Smooth muscle cell (in vitro differentiated cells): Measurements from ENCODE around the gene OR51V1. TPM values are rescaled to one million over a fixed set of nuclear protein-coding genes. Genes with fewer than 3 reads are reported as not detected.

ENCODE experiments used
- DNase-seq: peaks from one replicate; lab custom pipeline; 2025; ENCODE audit not compliant: unreplicated experiment; lab: John Stamatoyannopoulos, UW
- H2AFZ ChIP-seq: fragments of 200-600 bp; sonication (generic); 2 replicates; pipeline ENCODE4 v1.6.0; 2016; ENCODE audit warnings: antibody characterized with exemption, low read depth, mild to moderate bottlenecking
- H3F3A ChIP-seq: fragments of 200-600 bp; sonication (generic); 2 replicates; pipeline ENCODE4 v1.6.0; 2017; ENCODE audit warnings: antibody characterized with exemption, low read depth
- H3K27ac ChIP-seq: fragments of 200-600 bp; sonication (generic); 2 replicates; pipeline ENCODE4 v1.5.1; 2016; ENCODE audit warnings: low read depth, mild to moderate bottlenecking
- H3K27me3 ChIP-seq: fragments of 200-600 bp; sonication (generic); 2 replicates; pipeline ENCODE4 v1.6.1; 2016; ENCODE audit warnings: low read depth, mild to moderate bottlenecking
- H3K36me3 ChIP-seq: fragments of 200-600 bp; sonication (generic); 2 replicates; pipeline ENCODE4 v1.5.1; 2016; ENCODE audit warnings: low read depth
- H3K4me1 ChIP-seq: fragments of 200-600 bp; sonication (generic); 2 replicates; pipeline ENCODE4 v1.5.1; 2016; ENCODE audit warnings: low read depth
- H3K4me2 ChIP-seq: fragments of 200-600 bp; sonication (generic); 2 replicates; pipeline ENCODE4 v1.6.0; 2016; ENCODE audit warnings: mild to moderate bottlenecking
- H3K4me3 ChIP-seq: fragments of 200-600 bp; sonication (generic); 2 replicates; pipeline ENCODE4 v1.5.1; 2016; ENCODE audit warnings: mild to moderate bottlenecking
- H3K79me2 ChIP-seq: fragments of 200-600 bp; sonication (generic); 2 replicates; pipeline ENCODE4 v1.6.0; 2016; ENCODE audit warnings: low read depth, mild to moderate bottlenecking
- H3K9ac ChIP-seq: fragments of 200-600 bp; sonication (generic); 2 replicates; pipeline ENCODE4 v1.6.0; 2016; ENCODE audit warnings: low read depth
- H3K9me3 ChIP-seq: fragments of 200-600 bp; sonication (generic); replicated peaks from 2 replicates; pipeline ENCODE4 v1.5.1; 2016; ENCODE audit warnings: low read depth
- H4K20me1 ChIP-seq: fragments of 200-600 bp; sonication (generic); 2 replicates; pipeline ENCODE4 v1.6.0; 2016; ENCODE audit warnings: low read depth
- WGBS: methylation state at CpG from one replicate; pipeline ENCODE4 v1.1.7; 2016; ENCODE audit warnings: low lambda C conversion rate; 5-methylcytosine and 5-hydroxymethylcytosine counted together
- polyA plus RNA-seq: library from polyadenylated mRNA; unstranded; fragments of >200 nt; fragmentation: Nextera tagmentation; extraction: Ambion mirVana; gene quantifications from 2 replicates; pipeline ENCODE4 v1.2.1, GENCODE V29; 2016
- total RNA-seq: library from RNA; depleted of rRNA; stranded (reverse); fragments of >200 nt; gene quantifications from 2 replicates; pipeline ENCODE4 v1.2.3, GENCODE V29; 2014
- TF ChIP-seq, protein P1 (sequence below): fragments of 200-600 bp; sonication (generic); IDR thresholded peaks from 2 replicates; pipeline ENCODE4 v1.5.1; 2017; ENCODE audit warnings: borderline replicate concordance, mild to moderate bottlenecking, antibody characterized with exemption; ENCODE audit not compliant: insufficient read depth, poor library complexity, severe bottlenecking

OR51V1 gene
- total and polyA plus RNA-seq, 2 experiments from 2014 or later = not detected

DNA sequence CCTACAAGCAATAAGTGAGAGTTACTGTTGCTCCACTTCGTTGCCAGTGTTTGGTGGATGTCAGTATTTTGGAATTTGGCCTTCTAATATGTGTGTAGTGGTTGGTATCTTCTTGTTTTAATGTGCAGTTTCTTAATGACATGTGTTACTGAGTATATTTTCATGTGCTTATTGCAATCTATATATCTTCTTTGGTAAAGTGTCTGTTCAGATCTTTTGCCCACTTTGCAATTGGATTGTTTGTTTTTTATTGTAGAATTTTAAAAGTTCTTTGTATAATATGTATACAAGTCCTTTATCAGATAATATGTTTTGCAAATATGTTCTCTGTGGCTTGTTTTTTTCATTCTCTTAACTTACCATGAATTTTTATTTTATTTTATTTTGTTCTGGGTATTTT is 7.7 kb downstream of the OR51V1 start:
- Histone ChIP-seq H3F3A (no peaks in the 10 kb centered on the region), H3K4me2 (no peak overlapping the region), H3K27ac (no peak overlapping the region), H3K9ac (no peak overlapping the region), H3K9me3 (no peaks in the 10 kb centered on the region), H3K4me1 (no peaks in the 10 kb centered on the region), H3K36me3 (no peaks in the 10 kb centered on the region), H4K20me1 (no peaks in the 10 kb centered on the region), H2AFZ (no peak overlapping the region), H3K27me3 (no peaks in the 10 kb centered on the region), H3K79me2 (no peaks in the 10 kb centered on the region), H3K4me3 (no peak overlapping the region)
- 36% methylated on average over 1 of the region's 1 CpG for WGBS
- DNase-seq = no peak
- TF ChIP-seq, protein P1, sequence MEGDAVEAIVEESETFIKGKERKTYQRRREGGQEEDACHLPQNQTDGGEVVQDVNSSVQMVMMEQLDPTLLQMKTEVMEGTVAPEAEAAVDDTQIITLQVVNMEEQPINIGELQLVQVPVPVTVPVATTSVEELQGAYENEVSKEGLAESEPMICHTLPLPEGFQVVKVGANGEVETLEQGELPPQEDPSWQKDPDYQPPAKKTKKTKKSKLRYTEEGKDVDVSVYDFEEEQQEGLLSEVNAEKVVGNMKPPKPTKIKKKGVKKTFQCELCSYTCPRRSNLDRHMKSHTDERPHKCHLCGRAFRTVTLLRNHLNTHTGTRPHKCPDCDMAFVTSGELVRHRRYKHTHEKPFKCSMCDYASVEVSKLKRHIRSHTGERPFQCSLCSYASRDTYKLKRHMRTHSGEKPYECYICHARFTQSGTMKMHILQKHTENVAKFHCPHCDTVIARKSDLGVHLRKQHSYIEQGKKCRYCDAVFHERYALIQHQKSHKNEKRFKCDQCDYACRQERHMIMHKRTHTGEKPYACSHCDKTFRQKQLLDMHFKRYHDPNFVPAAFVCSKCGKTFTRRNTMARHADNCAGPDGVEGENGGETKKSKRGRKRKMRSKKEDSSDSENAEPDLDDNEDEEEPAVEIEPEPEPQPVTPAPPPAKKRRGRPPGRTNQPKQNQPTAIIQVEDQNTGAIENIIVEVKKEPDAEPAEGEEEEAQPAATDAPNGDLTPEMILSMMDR = no peak

DNA sequence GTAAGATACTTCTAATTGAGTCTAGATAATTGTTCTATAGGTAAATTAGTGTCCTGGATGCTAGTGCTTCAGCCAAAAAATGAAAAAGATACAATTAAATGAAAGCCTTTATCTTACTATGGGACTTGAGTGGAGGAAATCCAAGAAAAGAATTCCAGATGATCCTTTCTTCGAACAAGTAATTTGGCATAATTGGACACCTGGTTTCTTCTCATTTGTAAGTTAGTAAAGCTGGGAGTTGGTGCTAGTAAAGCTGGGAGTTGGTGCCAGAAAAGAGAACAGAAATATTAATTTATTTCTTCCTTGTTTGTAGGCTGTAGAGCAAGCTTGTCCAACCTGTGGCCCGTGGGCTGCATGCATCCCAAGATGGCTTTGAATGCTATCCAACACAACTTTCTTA is 12.3 kb downstream of the OR51V1 start:
- Histone ChIP-seq H3F3A (no peaks in the 10 kb centered on the region), H3K9me3 (no peaks in the 10 kb centered on the region), H3K27ac (no peak overlapping the region), H4K20me1 (no peaks in the 10 kb centered on the region), H3K4me2 (no peak overlapping the region), H3K36me3 (no peaks in the 10 kb centered on the region), H3K4me3 (no peak overlapping the region), H3K27me3 (peaks cover 5% of the 10 kb centered on the region), H3K9ac (no peak overlapping the region), H3K79me2 (no peaks in the 10 kb centered on the region), H2AFZ (no peak overlapping the region), H3K4me1 (no peaks in the 10 kb centered on the region)
- TF ChIP-seq, protein P1 = no peak
- WGBS = 93% methylated on average over 2 of the region's 2 CpGs
- no peak for DNase-seq

DNA sequence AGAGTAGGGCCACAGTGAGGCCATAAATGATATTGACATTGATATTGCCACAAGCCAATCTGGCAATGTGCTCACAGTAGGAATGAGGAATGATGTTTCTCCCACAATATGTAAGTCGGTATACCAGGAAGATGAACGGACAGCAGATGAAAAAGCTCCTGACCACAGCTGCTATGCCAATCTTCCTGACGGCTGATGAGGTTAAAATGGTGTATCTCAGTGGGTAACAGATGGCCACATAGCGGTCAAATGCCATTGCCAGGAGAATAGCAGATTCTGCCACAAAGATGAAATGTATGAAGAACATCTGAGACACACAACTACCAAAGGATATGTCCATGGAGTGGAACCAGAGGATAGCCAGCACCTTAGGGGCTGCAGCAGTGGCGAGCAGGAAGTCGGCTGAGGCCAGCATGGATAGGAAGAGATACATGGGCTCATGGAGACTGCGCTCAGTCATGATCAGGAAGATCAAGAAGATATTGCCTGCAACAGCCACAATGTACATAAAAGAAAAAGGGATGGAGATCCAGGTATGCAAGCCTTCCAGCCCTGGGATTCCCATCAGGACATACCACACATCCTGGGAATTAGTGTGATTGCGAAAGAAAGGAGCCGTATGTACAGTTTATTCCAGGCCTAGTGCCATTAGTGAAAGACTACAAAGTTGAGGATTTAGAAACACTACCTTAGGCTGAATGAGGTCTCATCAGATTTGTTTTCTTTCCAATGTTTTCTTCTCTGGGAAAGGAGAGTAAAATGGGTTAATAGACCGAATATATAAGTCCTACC is 22.2 kb downstream of the OR51V1 start:
- TF ChIP-seq, protein P1 = no peak
- no peaks in the 10 kb centered on the region for H3K4me1 ChIP-seq
- H3K9ac ChIP-seq = no peak overlapping the region
- 81% methylated on average over 10 of the region's 10 CpGs for WGBS
- H4K20me1 ChIP-seq = no peaks in the 10 kb centered on the region
- no peaks in the 10 kb centered on the region for H3F3A ChIP-seq
- no peaks in the 10 kb centered on the region for H3K27me3 ChIP-seq
- no peak overlapping the region for H3K4me3 ChIP-seq
- H3K36me3 ChIP-seq = no peaks in the 10 kb centered on the region
- H3K79me2 ChIP-seq = no peaks in the 10 kb centered on the region
- DNase-seq = no peak
- H3K4me2 ChIP-seq = no peak overlapping the region
- no peaks in the 10 kb centered on the region for H3K9me3 ChIP-seq
- no peak overlapping the region for H2AFZ ChIP-seq
- no peak overlapping the region for H3K27ac ChIP-seq

DNA sequence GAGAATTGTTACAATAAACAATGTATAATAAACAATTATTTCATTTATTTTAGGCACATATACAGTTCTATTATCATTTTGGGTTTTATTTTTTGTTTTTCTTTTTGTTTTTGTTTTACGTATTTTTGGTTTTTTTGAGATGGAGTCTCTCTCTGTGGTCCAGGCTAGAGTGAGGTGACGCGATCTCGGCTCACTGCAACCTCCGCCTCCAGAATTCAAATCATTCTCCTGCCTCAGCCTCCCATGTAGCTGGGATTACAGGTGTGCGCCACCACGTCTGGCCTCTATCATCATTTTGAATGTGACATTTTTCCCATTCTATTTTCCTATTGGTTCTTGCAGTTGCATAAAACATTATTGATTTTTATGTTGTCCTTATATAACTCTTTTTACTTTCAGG is 25.5 kb downstream of the OR51V1 start:
- Histone ChIP-seq H3F3A (no peaks in the 10 kb centered on the region), H4K20me1 (no peaks in the 10 kb centered on the region), H3K79me2 (no peaks in the 10 kb centered on the region), H3K27me3 (no peaks in the 10 kb centered on the region), H2AFZ (no peak overlapping the region), H3K4me3 (no peak overlapping the region), H3K4me1 (no peaks in the 10 kb centered on the region), H3K36me3 (no peaks in the 10 kb centered on the region), H3K9me3 (no peaks in the 10 kb centered on the region), H3K9ac (no peak overlapping the region), H3K4me2 (no peak overlapping the region), H3K27ac (no peak overlapping the region)
- WGBS = 98% methylated on average over 7 of the region's 7 CpGs
- TF ChIP-seq, protein P1 = no peak
- DNase-seq = no peak
